HL-60 (cell line): ENCODE measurements around the gene USP35.

Experiments used
- CTCF ChIP-seq: IDR thresholded peaks from one replicate; pipeline ENCODE4 v1.5.1; 2011; ENCODE audit warnings: low read length, control low read depth, inconsistent platforms; ENCODE audit not compliant: insufficient read depth
- POLR2AphosphoS5 ChIP-seq: IDR thresholded peaks from 2 replicates; pipeline ENCODE4 v1.6.1; 2012; ENCODE audit warnings: low read depth
- SPI1 ChIP-seq: IDR thresholded peaks from 2 replicates; pipeline ENCODE4 v1.6.1; 2012; ENCODE audit warnings: low read depth, mild to moderate bottlenecking, borderline replicate concordance

GRCh38 chr11:78200553-78200952, 11.8 kb downstream of the USP35 start:
- TF ChIP-seq SPI1 (no peak), CTCF (no peak), POLR2AphosphoS5 (no peak)
